Stomach (tissue), 9 donors: ENCODE results near the gene RPN2. TPM values are rescaled to one million over a fixed set of nuclear protein-coding genes. Genes with fewer than 3 reads are reported as not detected.

Source experiments
- DNase-seq, 2 donors: peaks; one replicate each; pipeline versions ENCODE4 v3.0.0 to v3.0.0-alpha.2; 2013 to 2019
- H3K27ac ChIP-seq, 5 donors: fragments of 200-600 bp in 4 of 5; sonication (generic) in 4 of 5; one replicate each; pipeline ENCODE4 v1.5.1; 2013 to 2019; ENCODE audit warnings: mild to moderate bottlenecking in 1 of 5, moderate library complexity in 1 of 5
- H3K27me3 ChIP-seq, 3 donors: fragments of 200-600 bp; sonication (generic); one replicate each; pipeline ENCODE4 v1.5.1; 2017 to 2019; ENCODE audit warnings: mixed run types in 1 of 3
- H3K36me3 ChIP-seq, 4 donors: fragments of 200-600 bp; sonication (generic); 1 replicate in 3 of 4; 2 replicates in 1 of 4; pipeline ENCODE4 v1.5.1; 2016 to 2019
- H3K4me1 ChIP-seq, 4 donors: fragments of 200-600 bp; sonication (generic); one replicate each; pipeline ENCODE4 v1.5.1; 2016 to 2019
- H3K4me3 ChIP-seq, 4 donors: fragments of 200-600 bp; sonication (generic) in 3 of 4; one replicate each; pipeline ENCODE4 v1.5.1; 2016 to 2019; ENCODE audit warnings: mild to moderate bottlenecking in 1 of 4
- H3K9me3 ChIP-seq, 4 donors: fragments of 200-600 bp; sonication (generic); one replicate each; pipeline ENCODE4 v1.5.1; 2016 to 2019
- EP300 ChIP-seq: sonication (generic); formaldehyde crosslinking; IDR thresholded peaks from one replicate; pipeline ENCODE4 v1.6.1; 2017; ENCODE audit warnings: antibody characterized with exemption
- POLR2A ChIP-seq, 4 donors: fragments of 450-650 bp; IDR thresholded peaks; one replicate each; pipeline ENCODE4 v1.6.1; 2016; ENCODE audit warnings: antibody characterized with exemption in 4 of 4, control low read depth in 2 of 4, mild to moderate bottlenecking in 1 of 4, moderate library complexity in 1 of 4
- POLR2AphosphoS5 ChIP-seq, 3 donors: sonication (generic); formaldehyde crosslinking; IDR thresholded peaks; one replicate each; pipeline ENCODE4 v1.6.1; 2016; ENCODE audit warnings: antibody characterized with exemption in 3 of 3
- WGBS, 5 donors: extraction: QIAGEN DNeasy Blood & Tissue Kit in 3 of 5; methylation state at CpG; one replicate each; pipeline versions ENCODE4 v1.1.5 to v1.1.7; 2013 to 2018; 5-methylcytosine and 5-hydroxymethylcytosine counted together
- intact Hi-C: fragments of 100-400 bp; cut with DNase I; formaldehyde crosslinking; loops from one replicate; pipeline ENCODE4 v1.15.1; 2023; ENCODE audit warnings: low total_unique reads
- polyA plus RNA-seq, 3 donors: library from polyadenylated mRNA; stranded (reverse); fragments of 200-250 nt; gene quantifications; one replicate each; pipeline ENCODE4 v1.2.3, GENCODE V29; 2013
- total RNA-seq, 5 donors: library from RNA; depleted of rRNA; stranded (reverse); fragments of >200 nt; gene quantifications; one replicate each; pipeline versions ENCODE4 v1.1.0 to v1.2.3, GENCODE V29; 2014 to 2016
- TF ChIP-seq, protein P1 (sequence below), 7 experiments: fragments of 450-650 bp in 4 of 7; fragments of 200-600 bp in 3 of 7; sonication (generic) in 3 of 7; IDR thresholded peaks; one replicate each; pipeline ENCODE4 v1.5.1; 2016 to 2019; ENCODE audit warnings: antibody characterized with exemption in 7 of 7, control low read depth in 2 of 7, mild to moderate bottlenecking in 1 of 7
- donor health status: healthy with polysubstance abuse.
- donor health status: Bipolar disorder and iron deficiency.
- donor health status: healthy.

Gene RPN2
- total and polyA plus RNA-seq, 8 donors: 32.5 to 163 (median 85.3) TPM

DNA sequence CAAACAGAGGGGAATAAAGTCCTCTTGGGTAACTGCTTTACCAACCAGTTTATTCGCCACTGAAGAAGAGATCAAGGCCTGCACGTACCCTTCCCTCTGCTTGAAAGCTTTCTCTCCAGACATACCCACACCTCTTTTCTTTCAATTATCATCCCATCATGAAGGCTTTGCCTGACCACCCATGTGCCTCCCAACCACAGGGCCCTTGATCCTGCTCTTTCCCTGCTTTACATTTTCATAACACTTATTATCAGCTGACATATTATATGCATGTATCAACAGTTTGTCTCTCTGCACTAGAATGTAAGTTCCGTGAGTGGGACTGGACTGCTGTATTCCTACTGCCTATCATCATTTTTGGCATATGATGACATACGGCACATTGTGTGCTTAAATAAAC is 20.9 kb upstream of the RPN2 start:
- 94 to 99% (median 98%) methylated on average over 4 of the region's 4 CpGs for WGBS, 5 donors
- DNase-seq: no peak
- TF ChIP-seq POLR2A (IDR thresholded peaks at IDR 0.05) (no peak), EP300 (no peak), POLR2AphosphoS5 (IDR thresholded peaks at IDR 0.05) (no peak)
- TF ChIP-seq, protein P1, sequence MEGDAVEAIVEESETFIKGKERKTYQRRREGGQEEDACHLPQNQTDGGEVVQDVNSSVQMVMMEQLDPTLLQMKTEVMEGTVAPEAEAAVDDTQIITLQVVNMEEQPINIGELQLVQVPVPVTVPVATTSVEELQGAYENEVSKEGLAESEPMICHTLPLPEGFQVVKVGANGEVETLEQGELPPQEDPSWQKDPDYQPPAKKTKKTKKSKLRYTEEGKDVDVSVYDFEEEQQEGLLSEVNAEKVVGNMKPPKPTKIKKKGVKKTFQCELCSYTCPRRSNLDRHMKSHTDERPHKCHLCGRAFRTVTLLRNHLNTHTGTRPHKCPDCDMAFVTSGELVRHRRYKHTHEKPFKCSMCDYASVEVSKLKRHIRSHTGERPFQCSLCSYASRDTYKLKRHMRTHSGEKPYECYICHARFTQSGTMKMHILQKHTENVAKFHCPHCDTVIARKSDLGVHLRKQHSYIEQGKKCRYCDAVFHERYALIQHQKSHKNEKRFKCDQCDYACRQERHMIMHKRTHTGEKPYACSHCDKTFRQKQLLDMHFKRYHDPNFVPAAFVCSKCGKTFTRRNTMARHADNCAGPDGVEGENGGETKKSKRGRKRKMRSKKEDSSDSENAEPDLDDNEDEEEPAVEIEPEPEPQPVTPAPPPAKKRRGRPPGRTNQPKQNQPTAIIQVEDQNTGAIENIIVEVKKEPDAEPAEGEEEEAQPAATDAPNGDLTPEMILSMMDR (IDR thresholded peaks at IDR 0.05): no peak
- Histone ChIP-seq H3K27ac (no peak overlapping the region), H3K4me3 (no peak overlapping the region), H3K4me1 (no peaks in the 10 kb centered on the region), H3K9me3 (no peaks in the 10 kb centered on the region), H3K36me3 (peaks cover 0 to 21% (median 0%) of the 10 kb centered on the region in 4 donors), H3K27me3 (no peaks in the 10 kb centered on the region)
- intact Hi-C loops: no loop called here

DNA sequence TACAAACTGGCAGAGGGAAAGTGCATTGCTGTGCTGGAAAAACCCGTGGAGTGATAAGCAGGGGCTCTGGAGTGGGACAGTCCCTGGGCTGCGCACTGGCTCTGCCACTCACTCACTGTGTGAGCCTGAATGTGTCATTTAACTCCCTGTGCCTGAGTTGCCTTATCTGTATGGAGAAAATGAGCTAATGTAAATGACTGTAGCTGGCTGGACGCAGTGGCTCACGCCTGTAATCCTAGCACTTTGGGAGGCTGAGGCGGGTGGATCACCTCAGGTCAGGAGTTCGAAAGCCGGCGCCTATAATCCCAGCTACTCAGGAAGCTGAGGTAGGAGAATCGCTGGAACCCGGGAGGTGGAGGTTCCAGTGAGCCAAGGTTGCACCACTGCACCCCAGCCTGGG is 18.4 kb upstream of the RPN2 start:
- WGBS, 5 donors: 57 to 75% (median 61%) methylated on average over 10 of the region's 10 CpGs

DNA sequence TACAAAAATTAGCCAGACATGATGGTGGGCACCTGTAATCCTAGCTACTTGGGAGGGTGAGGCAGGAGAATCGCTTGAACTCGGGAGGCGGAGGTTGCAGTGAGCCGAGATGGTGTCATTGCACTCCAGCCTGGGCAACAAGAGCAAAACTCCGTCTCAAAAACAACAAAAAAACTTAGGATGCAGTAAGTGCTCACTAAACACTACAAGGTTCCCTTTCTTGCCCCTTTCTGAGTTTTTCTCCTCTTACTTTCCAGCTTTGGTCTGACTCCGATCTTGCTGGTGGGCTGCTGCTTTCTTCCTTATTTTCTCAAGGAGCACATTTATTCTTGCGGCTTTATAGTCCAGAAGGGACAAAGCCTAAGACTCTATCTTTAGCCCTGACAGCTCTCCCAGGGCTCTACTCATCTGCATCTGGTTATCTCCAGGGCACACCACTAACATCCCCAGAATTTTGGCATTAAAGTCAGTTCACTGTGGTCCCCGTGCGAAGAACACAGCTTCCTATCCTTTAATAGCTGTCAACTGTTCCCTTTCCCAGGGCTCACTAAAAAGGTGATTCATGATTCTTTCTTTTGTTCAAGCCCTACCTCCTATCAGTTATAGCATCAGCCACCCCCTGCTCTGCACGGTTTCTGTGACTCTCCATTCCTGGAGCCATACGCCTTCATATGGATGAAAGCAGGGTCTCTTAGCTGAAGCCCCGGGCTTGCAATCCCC is 17.1 kb upstream of the RPN2 start:
- Histone ChIP-seq H3K36me3 (peaks cover 0 to 14% (median under 1%) of the 10 kb centered on the region in 4 donors), H3K27me3 (no peaks in the 10 kb centered on the region), H3K4me1 (no peaks in the 10 kb centered on the region), H3K9me3 (no peaks in the 10 kb centered on the region), H3K4me3 (no peak overlapping the region), H3K27ac (no peak overlapping the region)
- TF ChIP-seq POLR2A (IDR thresholded peaks at IDR 0.05): no peak
- TF ChIP-seq POLR2AphosphoS5 (IDR thresholded peaks at IDR 0.05): no peak
- TF ChIP-seq, protein P1 (IDR thresholded peaks at IDR 0.05): no peak
- no peak for TF ChIP-seq EP300
- 74 to 84% (median 81%) methylated on average over 12 of the region's 12 CpGs for WGBS, 5 donors
- DNase-seq: no peak
- intact Hi-C loops: no loop called here

More for the DNA sequence above, 18.4 kb upstream of the RPN2 start:
- H3K27me3 ChIP-seq: no peaks in the 10 kb centered on the region
- H3K4me1 ChIP-seq: no peaks in the 10 kb centered on the region
- no peak overlapping the region for H3K27ac ChIP-seq
- H3K9me3 ChIP-seq: no peaks in the 10 kb centered on the region
- peaks cover 0 to 6% (median 0%) of the 10 kb centered on the region in 4 donors for H3K36me3 ChIP-seq
- no peak overlapping the region for H3K4me3 ChIP-seq
- TF ChIP-seq POLR2AphosphoS5 (IDR thresholded peaks at IDR 0.05): no peak
- no peak for TF ChIP-seq EP300
- TF ChIP-seq POLR2A (IDR thresholded peaks at IDR 0.05): no peak
- TF ChIP-seq, protein P1 (IDR thresholded peaks at IDR 0.05): no peak
- no peak for DNase-seq
- intact Hi-C loops: no loop called here

DNA sequence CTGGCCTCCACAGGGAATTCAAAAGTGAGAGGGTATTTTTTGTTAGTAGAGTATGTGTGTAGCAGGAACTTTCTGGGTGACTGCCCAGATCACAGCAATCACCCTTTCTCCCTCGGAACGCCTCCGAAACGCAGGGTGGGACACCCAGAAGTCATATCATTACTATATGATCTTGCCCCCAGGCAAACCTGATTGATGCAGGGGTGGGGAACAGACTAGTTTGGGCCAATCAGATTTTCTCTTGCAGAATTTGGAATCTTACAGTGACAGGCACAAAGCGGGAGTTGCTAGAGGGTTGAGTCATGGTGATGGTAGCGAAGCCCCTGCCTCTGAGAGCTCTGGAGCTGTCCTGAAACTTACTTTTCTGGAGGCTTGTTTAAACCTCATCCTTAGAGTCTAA is 16.5 kb upstream of the RPN2 start:
- Histone ChIP-seq H3K36me3 (peaks cover 0 to 15% (median 5%) of the 10 kb centered on the region in 4 donors), H3K9me3 (no peaks in the 10 kb centered on the region), H3K27me3 (no peaks in the 10 kb centered on the region), H3K4me1 (no peaks in the 10 kb centered on the region), H3K4me3 (no peak overlapping the region), H3K27ac (no peak overlapping the region)
- TF ChIP-seq EP300: no peak
- TF ChIP-seq, protein P1 (IDR thresholded peaks at IDR 0.05): no peak
- TF ChIP-seq POLR2AphosphoS5 (IDR thresholded peaks at IDR 0.05): no peak
- TF ChIP-seq POLR2A (IDR thresholded peaks at IDR 0.05): no peak
- intact Hi-C loops: no loop called here
- WGBS, 5 donors: 64 to 86% (median 75%) methylated on average over 6 of the region's 6 CpGs
- no peak for DNase-seq
